ENCODE measurements around the gene C10orf143. TPM values are rescaled to one million over a fixed set of nuclear protein-coding genes. Genes with fewer than 3 reads are reported as not detected.

Gene C10orf143
- total RNA-seq, 2 experiments from 2014 or later = 4.3 to 5.8 TPM

GRCh38 chr10:130140425-130140824, 29.8 kb upstream of the C10orf143 start:
- intact Hi-C loops (cut with DNase I, micrococcal nuclease) = no loop called here
- POLR2A ChIA-PET = interaction anchor here (6.4 kb wide), 1 partner anchor 30 kb away, joined by 212 read pairs; the partner anchor contains the start of gene C10orf143
- H3K27me3 Mint-ChIP-seq = no peaks in the 10 kb centered on the region
- DNase-seq = no peak
- TF ChIP-seq, protein P1, sequence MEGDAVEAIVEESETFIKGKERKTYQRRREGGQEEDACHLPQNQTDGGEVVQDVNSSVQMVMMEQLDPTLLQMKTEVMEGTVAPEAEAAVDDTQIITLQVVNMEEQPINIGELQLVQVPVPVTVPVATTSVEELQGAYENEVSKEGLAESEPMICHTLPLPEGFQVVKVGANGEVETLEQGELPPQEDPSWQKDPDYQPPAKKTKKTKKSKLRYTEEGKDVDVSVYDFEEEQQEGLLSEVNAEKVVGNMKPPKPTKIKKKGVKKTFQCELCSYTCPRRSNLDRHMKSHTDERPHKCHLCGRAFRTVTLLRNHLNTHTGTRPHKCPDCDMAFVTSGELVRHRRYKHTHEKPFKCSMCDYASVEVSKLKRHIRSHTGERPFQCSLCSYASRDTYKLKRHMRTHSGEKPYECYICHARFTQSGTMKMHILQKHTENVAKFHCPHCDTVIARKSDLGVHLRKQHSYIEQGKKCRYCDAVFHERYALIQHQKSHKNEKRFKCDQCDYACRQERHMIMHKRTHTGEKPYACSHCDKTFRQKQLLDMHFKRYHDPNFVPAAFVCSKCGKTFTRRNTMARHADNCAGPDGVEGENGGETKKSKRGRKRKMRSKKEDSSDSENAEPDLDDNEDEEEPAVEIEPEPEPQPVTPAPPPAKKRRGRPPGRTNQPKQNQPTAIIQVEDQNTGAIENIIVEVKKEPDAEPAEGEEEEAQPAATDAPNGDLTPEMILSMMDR (IDR thresholded peaks at IDR 0.05) = no peak
- peak overlapping the region; percentile 18 for H3K4me3 Mint-ChIP-seq
- no peak overlapping the region for H3K27ac ChIP-seq (ENCODE audit: low read depth in 1 of 2, low read length in 2 of 2)
- H3K36me3 ChIP-seq (ENCODE audit: insufficient read depth, low read length) = no peaks in the 10 kb centered on the region
- no peak for ATAC-seq (ENCODE audit: poor library complexity)
- H3K27ac Mint-ChIP-seq = no peak overlapping the region
- peaks cover 54% of the 10 kb centered on the region for H3K4me1 ChIP-seq (ENCODE audit: insufficient read depth, low read length)
- no peak overlapping the region for H3K4me3 ChIP-seq (ENCODE audit: low read length)
- no peaks in the 10 kb centered on the region for H3K27me3 ChIP-seq (ENCODE audit: control insufficient read depth in 1 of 2, insufficient read depth in 2 of 2, low read length in 2 of 2)
- H3K9me3 ChIP-seq (ENCODE audit: control insufficient read depth in 1 of 2, insufficient read depth in 1 of 2, low read length in 2 of 2) = no peaks in the 10 kb centered on the region
- CTCF ChIA-PET = interaction anchor here (1.0 kb wide), 1 partner anchor 31 kb away, joined by 6 read pairs; no protein-coding TSS in a partner anchor
- H3K4me1 Mint-ChIP-seq (ENCODE audit: low read depth) = peaks cover 54% of the 10 kb centered on the region
- H3K9me3 Mint-ChIP-seq = no peaks in the 10 kb centered on the region
- peaks cover 21% of the 10 kb centered on the region for H3K36me3 Mint-ChIP-seq (ENCODE audit: low read depth)

- CTCF ChIA-PET = interaction anchor here (0.7 to 3.7 kb wide), 2 partner anchors 28 to 37 kb away, joined by 3 to 30 read pairs; partner anchors contain the start of gene C10orf143
- intact Hi-C loops (cut with DNase I, micrococcal nuclease) = loop anchor here (5.0 to 10.0 kb wide), 2 partner anchors 36 to 174 kb away; partner anchors contain the start of gene EBF3 (in 1 of the 2)
- POLR2A ChIA-PET = interaction anchor here (6.4 kb wide), 1 partner anchor 28 kb away, joined by 212 read pairs; the partner anchor contains the start of gene C10orf143
Observed at GRCh38 chr10:130138479-130138866, 27.8 kb upstream of the C10orf143 start.

GRCh38 chr10:130137659-130138478, 27.2 kb upstream of the C10orf143 start:
- DNase-seq = no peak
- Mint-ChIP-seq H3K4me3 (peak overlapping the region; percentile 91), H3K27me3 (no peaks in the 10 kb centered on the region), H3K4me1 (ENCODE audit: low read depth) (peaks cover 49% of the 10 kb centered on the region), H3K9me3 (no peaks in the 10 kb centered on the region), H3K27ac (peak overlapping the region; percentile 76), H3K36me3 (ENCODE audit: low read depth) (peaks cover 16% of the 10 kb centered on the region)
- H3K27me3 ChIP-seq (ENCODE audit: control insufficient read depth in 1 of 2, insufficient read depth in 2 of 2, low read length in 2 of 2) = no peaks in the 10 kb centered on the region
- H3K4me3 ChIP-seq (ENCODE audit: low read length) = peak overlapping the region; percentile 68
- ATAC-seq (ENCODE audit: poor library complexity) = no peak
- ChIA-PET POLR2A (interaction anchor here (6.4 kb wide), 1 partner anchor 27 kb away, joined by 212 read pairs; the partner anchor contains the start of gene C10orf143), CTCF (interaction anchor here (0.7 to 3.7 kb wide), 2 partner anchors 27 to 36 kb away, joined by 3 to 30 read pairs; partner anchors contain the start of gene C10orf143)
- H3K4me1 ChIP-seq (ENCODE audit: insufficient read depth, low read length) = peaks cover 51% of the 10 kb centered on the region
- intact Hi-C loops (cut with DNase I, micrococcal nuclease) = loop anchor here (2.0 to 10.0 kb wide), 3 partner anchors 36 to 173 kb away; partner anchors contain the start of gene EBF3 (in 1 of the 2)
- H3K27ac ChIP-seq (ENCODE audit: low read depth in 1 of 2, low read length in 2 of 2) = no peak overlapping the region
- no peaks in the 10 kb centered on the region for H3K36me3 ChIP-seq (ENCODE audit: insufficient read depth, low read length)
- no peaks in the 10 kb centered on the region for H3K9me3 ChIP-seq (ENCODE audit: control insufficient read depth in 1 of 2, insufficient read depth in 1 of 2, low read length in 2 of 2)
- TF ChIP-seq, protein P1 (IDR thresholded peaks at IDR 0.05) = no peak

More at GRCh38 chr10:130138479-130138866, 27.8 kb upstream of the C10orf143 start:
- ATAC-seq (ENCODE audit: poor library complexity) (no peak), DNase-seq (peak in 2 of 14 experiments; percentile 20 to 24)
- Mint-ChIP-seq H3K9me3 (no peaks in the 10 kb centered on the region), H3K27ac (peak overlapping the region; percentile 76), H3K36me3 (ENCODE audit: low read depth) (peaks cover 21% of the 10 kb centered on the region), H3K4me3 (peak overlapping the region; percentile 91), H3K4me1 (ENCODE audit: low read depth) (peaks cover 54% of the 10 kb centered on the region), H3K27me3 (no peaks in the 10 kb centered on the region)
- TF ChIP-seq, protein P1 (IDR thresholded peaks at IDR 0.05) = no peak
- H3K4me1 ChIP-seq (ENCODE audit: insufficient read depth, low read length) = peaks cover 53% of the 10 kb centered on the region
- no peak overlapping the region for H3K4me3 ChIP-seq (ENCODE audit: low read length)
- H3K9me3 ChIP-seq (ENCODE audit: control insufficient read depth in 1 of 2, insufficient read depth in 1 of 2, low read length in 2 of 2) = no peaks in the 10 kb centered on the region
- H3K27me3 ChIP-seq (ENCODE audit: control insufficient read depth in 1 of 2, insufficient read depth in 2 of 2, low read length in 2 of 2) = no peaks in the 10 kb centered on the region
- H3K36me3 ChIP-seq (ENCODE audit: insufficient read depth, low read length) = no peaks in the 10 kb centered on the region
- no peak overlapping the region for H3K27ac ChIP-seq (ENCODE audit: low read depth in 1 of 2, low read length in 2 of 2)
